GM04504 (cell line): ENCODE results near the gene PAK5.
A peak's percentile ranks its signal among the peaks of the same experiment; 100 is the strongest.

Experiments
- DNase-seq: peaks from one replicate; pipeline ENCODE4 v3.0.0-alpha.2; 2012; ENCODE audit warnings: low read depth

Gene PAK5

GRCh38 chr20:9493803-9494202 lies 345.1 kb downstream of the PAK5 start:
- no peak for DNase-seq

DNA sequence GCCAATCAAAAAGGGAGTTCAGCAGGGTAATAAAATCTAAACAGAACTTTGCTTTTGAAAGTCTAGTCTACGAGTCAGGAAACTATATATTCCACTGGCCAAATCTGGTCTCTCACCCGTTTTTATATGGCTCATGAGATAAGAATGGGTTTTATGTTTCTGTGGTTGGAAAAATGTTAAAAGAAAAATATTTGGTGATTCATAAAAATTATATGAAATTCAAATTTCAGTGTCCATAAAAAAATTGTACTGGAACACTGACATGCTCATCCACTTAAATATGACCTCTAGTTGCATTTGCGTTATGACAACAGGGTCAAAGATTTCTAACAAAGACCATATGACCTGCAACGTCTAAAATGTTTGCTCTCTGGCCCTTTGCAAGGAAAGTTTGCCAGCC lies 346.8 kb downstream of the PAK5 start:
- DNase-seq: no peak

DNA sequence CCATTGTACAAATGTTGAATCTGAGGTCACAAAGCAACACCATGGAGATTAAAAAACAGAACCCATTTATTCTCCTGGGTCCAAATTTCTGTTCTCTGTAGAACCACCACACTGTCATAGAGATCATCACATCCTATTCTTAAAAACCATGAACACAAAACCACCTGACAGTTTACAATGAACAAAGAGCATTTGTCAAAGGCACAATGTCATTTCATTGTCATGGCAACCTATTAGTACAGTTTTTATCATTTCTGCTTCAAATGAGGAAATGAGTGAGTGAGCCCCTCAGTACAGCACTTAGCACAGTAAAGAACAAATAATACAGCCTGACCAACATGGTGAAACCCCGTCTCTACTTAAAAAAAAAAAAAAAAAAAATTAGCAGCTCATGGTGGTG lies 347.6 kb downstream of the PAK5 start:
- DNase-seq: no peak

GRCh38 chr20:9490631-9491030 lies 348.2 kb downstream of the PAK5 start:
- DNase-seq: no peak

DNA sequence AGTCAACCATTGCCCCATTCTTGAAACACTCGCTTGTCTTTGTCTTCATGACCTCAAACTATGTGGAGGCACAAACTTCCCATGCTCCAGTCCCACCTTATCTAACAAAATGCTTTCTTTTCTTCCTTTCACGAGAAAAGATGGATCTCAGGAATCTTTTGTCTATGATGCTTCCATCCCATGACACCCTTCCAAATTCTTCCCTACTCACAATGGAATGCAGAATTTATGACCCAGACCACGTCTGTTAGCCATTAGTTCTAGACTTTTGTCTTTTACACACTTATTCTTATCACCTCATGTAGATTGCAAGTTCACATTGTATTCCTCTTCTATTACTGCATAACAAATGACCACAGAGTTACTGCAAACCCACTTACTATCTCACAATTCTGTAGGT lies 348.7 kb downstream of the PAK5 start:
- DNase-seq: peak; percentile 10

GRCh38 chr20:9488063-9488462 lies 350.8 kb downstream of the PAK5 start:
- no peak for DNase-seq
